ENCODE results near the gene CCT3. TPM values are rescaled to one million over a fixed set of nuclear protein-coding genes. Genes with fewer than 3 reads are reported as not detected.

CCT3 gene
- total and polyA plus RNA-seq, 10 donors: 73.7 to 129 (median 105) TPM

GRCh38 chr1:156276532-156276931, 61.6 kb downstream of the CCT3 start:
- Histone ChIP-seq H3K4me1 (peaks cover 6 to 46% (median 19%) of the 10 kb centered on the region in 6 donors), H3K4me3 (peak overlapping the region in 1 of 8 donors; percentile 15), H3K27ac (peak overlapping the region in 6 of 8 donors; percentile 15 to 87 (median 70)), H3K36me3 (peaks cover 2 to 88% (median 75%) of the 10 kb centered on the region in 6 donors), H3K27me3 (replicated peaks in 1 of 7) (no peaks in the 10 kb centered on the region), H3K9me3 (no peaks in the 10 kb centered on the region)
- TF ChIP-seq CTCF (IDR thresholded peaks at IDR 0.05 in 8 of 11, conservative IDR thresholded peaks at IDR 0.05 in 3 of 11): no peak
- no peak for TF ChIP-seq POLR2AphosphoS5 (IDR thresholded peaks at IDR 0.05)
- TF ChIP-seq POLR2A (IDR thresholded peaks at IDR 0.05): no peak
- intact Hi-C loops (cut with DNase I; ENCODE audit: low total_unique reads): no loop called here
- DNase-seq: no peak

- WGBS, 5 donors: 94 to 100% (median 97%) methylated on average over 3 of the region's 3 CpGs
- Histone ChIP-seq H3K4me3 (no peak overlapping the region), H3K27ac (no peak overlapping the region), H3K27me3 (replicated peaks in 1 of 7) (no peaks in the 10 kb centered on the region), H3K4me1 (no peaks in the 10 kb centered on the region), H3K9me3 (no peaks in the 10 kb centered on the region), H3K36me3 (peaks cover 2 to 100% (median 99%) of the 10 kb centered on the region in 6 donors)
- intact Hi-C loops (cut with DNase I; ENCODE audit: low total_unique reads): no loop called here
- DNase-seq: no peak
- TF ChIP-seq POLR2A (IDR thresholded peaks at IDR 0.05): no peak
- TF ChIP-seq CTCF (IDR thresholded peaks at IDR 0.05 in 8 of 11, conservative IDR thresholded peaks at IDR 0.05 in 3 of 11): no peak
- TF ChIP-seq POLR2AphosphoS5 (IDR thresholded peaks at IDR 0.05): no peak
These were observed 67.8 kb downstream of the CCT3 start for GRCh38 chr1:156270314-156270713.

GRCh38 chr1:156268336-156268735, 69.8 kb downstream of the CCT3 start:
- intact Hi-C loops (cut with DNase I; ENCODE audit: low total_unique reads): no loop called here
- Histone ChIP-seq H3K27ac (no peak overlapping the region), H3K27me3 (replicated peaks in 1 of 7) (no peaks in the 10 kb centered on the region), H3K4me1 (no peaks in the 10 kb centered on the region), H3K36me3 (peaks cover 2 to 100% (median 96%) of the 10 kb centered on the region in 6 donors), H3K9me3 (no peaks in the 10 kb centered on the region), H3K4me3 (no peak overlapping the region)
- TF ChIP-seq POLR2AphosphoS5 (IDR thresholded peaks at IDR 0.05): no peak
- no peak for TF ChIP-seq CTCF (IDR thresholded peaks at IDR 0.05 in 8 of 11, conservative IDR thresholded peaks at IDR 0.05 in 3 of 11)
- TF ChIP-seq POLR2A (IDR thresholded peaks at IDR 0.05): no peak
- no peak for DNase-seq
- WGBS, 5 donors: 92 to 98% (median 96%) methylated on average over 4 of the region's 4 CpGs

GRCh38 chr1:156266051-156266450, 72.0 kb downstream of the CCT3 start:
- Histone ChIP-seq H3K36me3 (peaks cover 2 to 100% (median 97%) of the 10 kb centered on the region in 6 donors), H3K4me1 (peaks cover 0 to 4% (median 0%) of the 10 kb centered on the region in 6 donors), H3K27ac (no peak overlapping the region), H3K27me3 (replicated peaks in 1 of 7) (no peaks in the 10 kb centered on the region), H3K4me3 (no peak overlapping the region), H3K9me3 (no peaks in the 10 kb centered on the region)
- TF ChIP-seq POLR2A (IDR thresholded peaks at IDR 0.05) (no peak), POLR2AphosphoS5 (IDR thresholded peaks at IDR 0.05) (no peak), CTCF (IDR thresholded peaks at IDR 0.05 in 8 of 11, conservative IDR thresholded peaks at IDR 0.05 in 3 of 11) (no peak)
- 89 to 98% (median 94%) methylated on average over 13 of the region's 13 CpGs for WGBS, 5 donors
- intact Hi-C loops (cut with DNase I; ENCODE audit: low total_unique reads): no loop called here
- DNase-seq: no peak
